HUES48 (cell line): ENCODE measurements around the gene SPSB1.

ENCODE experiments used
- H3K27ac ChIP-seq: one replicate; pipeline ENCODE4 v1.7.0; 2013; ENCODE audit warnings: low read depth, low read length, inconsistent platforms
- H3K27me3 ChIP-seq: 2 replicates; pipeline ENCODE4 v1.6.1; 2013; ENCODE audit warnings: mild to moderate bottlenecking, low read length; ENCODE audit not compliant: control insufficient read depth, insufficient read depth
- H3K36me3 ChIP-seq: 2 replicates; pipeline ENCODE4 v1.6.1; 2013; ENCODE audit warnings: low read length; ENCODE audit not compliant: control insufficient read depth, insufficient read depth
- H3K4me1 ChIP-seq: 2 replicates; pipeline ENCODE4 v1.6.1; 2013; ENCODE audit warnings: mild to moderate bottlenecking, low read length; ENCODE audit not compliant: control insufficient read depth, insufficient read depth
- H3K4me3 ChIP-seq: 2 replicates; pipeline ENCODE4 v1.5.1; 2013; ENCODE audit warnings: mild to moderate bottlenecking, low read depth, low read length
- H3K9ac ChIP-seq: 2 replicates; pipeline ENCODE4 v1.6.1; 2013; ENCODE audit warnings: mild to moderate bottlenecking, low read depth, low read length, moderate library complexity
- H3K9me3 ChIP-seq: 2 replicates; pipeline ENCODE4 v1.6.1; 2013; ENCODE audit warnings: low read length; ENCODE audit not compliant: control insufficient read depth, insufficient read depth

Gene SPSB1

GRCh38 chr1:9262096-9262986 lies 30.4 kb upstream of the SPSB1 start:
- Histone ChIP-seq H3K27ac (no peak overlapping the region), H3K36me3 (no peaks in the 10 kb centered on the region), H3K9me3 (peaks cover 24% of the 10 kb centered on the region), H3K9ac (no peak overlapping the region), H3K4me1 (peaks cover 2% of the 10 kb centered on the region; the same call in 1 of the 2 replicates), H3K4me3 (no peak overlapping the region), H3K27me3 (no peaks in the 10 kb centered on the region)

GRCh38 chr1:9263276-9263855 lies 29.3 kb upstream of the SPSB1 start:
- Histone ChIP-seq H3K4me3 (no peak overlapping the region), H3K9ac (no peak overlapping the region), H3K4me1 (peaks cover 3% of the 10 kb centered on the region; the same call in 1 of the 2 replicates), H3K36me3 (no peaks in the 10 kb centered on the region), H3K9me3 (peaks cover 21% of the 10 kb centered on the region), H3K27ac (no peak overlapping the region), H3K27me3 (no peaks in the 10 kb centered on the region)

GRCh38 chr1:9263984-9264872 lies 28.5 kb upstream of the SPSB1 start:
- no peaks in the 10 kb centered on the region for H3K36me3 ChIP-seq
- H3K9ac ChIP-seq, result no peak overlapping the region
- H3K9me3 ChIP-seq, result peaks cover 15% of the 10 kb centered on the region
- H3K4me1 ChIP-seq, result peaks cover 3% of the 10 kb centered on the region; the same call in 1 of the 2 replicates
- H3K27ac ChIP-seq, result no peak overlapping the region
- H3K4me3 ChIP-seq, result no peak overlapping the region
- H3K27me3 ChIP-seq, result no peaks in the 10 kb centered on the region

GRCh38 chr1:9265037-9265436 lies 27.7 kb upstream of the SPSB1 start:
- Histone ChIP-seq H3K27ac (no peak overlapping the region), H3K27me3 (no peaks in the 10 kb centered on the region), H3K36me3 (no peaks in the 10 kb centered on the region), H3K4me1 (peaks cover 3% of the 10 kb centered on the region; the same call in 1 of the 2 replicates), H3K9ac (no peak overlapping the region), H3K9me3 (peaks cover 7% of the 10 kb centered on the region), H3K4me3 (no peak overlapping the region)

GRCh38 chr1:9265968-9266367 lies 26.7 kb upstream of the SPSB1 start:
- Histone ChIP-seq H3K4me3 (no peak overlapping the region), H3K27ac (no peak overlapping the region), H3K9ac (no peak overlapping the region), H3K9me3 (no peaks in the 10 kb centered on the region), H3K27me3 (no peaks in the 10 kb centered on the region), H3K4me1 (peaks cover 3% of the 10 kb centered on the region; the same call in 1 of the 2 replicates), H3K36me3 (no peaks in the 10 kb centered on the region)

GRCh38 chr1:9267352-9267686 lies 25.4 kb upstream of the SPSB1 start:
- Histone ChIP-seq H3K4me3 (no peak overlapping the region), H3K36me3 (no peaks in the 10 kb centered on the region), H3K9me3 (no peaks in the 10 kb centered on the region), H3K4me1 (peaks cover 3% of the 10 kb centered on the region; the same call in 1 of the 2 replicates), H3K27me3 (no peaks in the 10 kb centered on the region), H3K9ac (no peak overlapping the region), H3K27ac (no peak overlapping the region)

GRCh38 chr1:9267827-9268581 lies 24.7 kb upstream of the SPSB1 start:
- Histone ChIP-seq H3K27ac (no peak overlapping the region), H3K9ac (no peak overlapping the region), H3K36me3 (no peaks in the 10 kb centered on the region), H3K9me3 (no peaks in the 10 kb centered on the region), H3K4me3 (no peak overlapping the region), H3K27me3 (no peaks in the 10 kb centered on the region), H3K4me1 (peaks cover 3% of the 10 kb centered on the region; the same call in 1 of the 2 replicates)

GRCh38 chr1:9269078-9269501 lies 23.6 kb upstream of the SPSB1 start:
- Histone ChIP-seq H3K4me1 (peaks cover 3% of the 10 kb centered on the region; the same call in 1 of the 2 replicates), H3K27ac (no peak overlapping the region), H3K4me3 (no peak overlapping the region), H3K9me3 (no peaks in the 10 kb centered on the region), H3K36me3 (no peaks in the 10 kb centered on the region), H3K9ac (no peak overlapping the region), H3K27me3 (no peaks in the 10 kb centered on the region)

- H3K9me3 ChIP-seq, result no peaks in the 10 kb centered on the region
- no peak overlapping the region for H3K9ac ChIP-seq
- H3K36me3 ChIP-seq, result no peaks in the 10 kb centered on the region
- peaks cover 3% of the 10 kb centered on the region; the same call in 1 of the 2 replicates for H3K4me1 ChIP-seq
- H3K4me3 ChIP-seq, result no peak overlapping the region
- no peak overlapping the region for H3K27ac ChIP-seq
- H3K27me3 ChIP-seq, result no peaks in the 10 kb centered on the region
Observed at GRCh38 chr1:9269721-9270120, 23.0 kb upstream of the SPSB1 start.

GRCh38 chr1:9270290-9270883 lies 22.3 kb upstream of the SPSB1 start:
- no peaks in the 10 kb centered on the region for H3K9me3 ChIP-seq
- H3K36me3 ChIP-seq, result no peaks in the 10 kb centered on the region
- peaks cover 4% of the 10 kb centered on the region; the same call in 1 of the 2 replicates for H3K4me1 ChIP-seq
- H3K4me3 ChIP-seq, result no peak overlapping the region
- H3K27me3 ChIP-seq, result no peaks in the 10 kb centered on the region
- no peak overlapping the region for H3K9ac ChIP-seq
- H3K27ac ChIP-seq, result no peak overlapping the region
